ENCODE results near the gene ERCC4.

ERCC4 gene

GRCh38 chr16:13945744-13946485 is 26.0 kb downstream of the ERCC4 start:
- DNase-seq (ENCODE audit: low read depth in 1 of 2, low spot score in 1 of 2), result no peak

DNA sequence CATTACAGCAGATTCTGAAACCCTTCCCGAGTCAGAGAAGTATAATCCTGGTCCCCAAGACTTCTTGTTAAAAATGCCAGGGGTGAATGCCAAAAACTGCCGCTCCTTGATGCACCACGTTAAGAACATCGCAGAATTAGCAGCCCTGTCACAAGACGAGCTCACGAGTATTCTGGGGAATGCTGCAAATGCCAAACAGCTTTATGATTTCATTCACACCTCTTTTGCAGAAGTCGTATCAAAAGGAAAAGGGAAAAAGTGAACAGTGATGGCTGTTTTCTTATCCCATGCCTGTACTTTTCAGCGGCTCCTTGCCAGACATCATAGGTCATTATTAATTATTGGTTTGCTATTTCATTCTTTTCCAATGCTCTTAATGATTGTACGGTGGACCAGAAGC is 28.1 kb downstream of the ERCC4 start:
- no peak for DNase-seq (ENCODE audit: low read depth in 1 of 2, low spot score in 1 of 2)

- no peak for DNase-seq (ENCODE audit: low read depth in 1 of 2, low spot score in 1 of 2)
These were observed 31.0 kb downstream of the ERCC4 start for GRCh38 chr16:13950821-13951547.

GRCh38 chr16:13951611-13952010 is 31.7 kb downstream of the ERCC4 start:
- no peak for DNase-seq (ENCODE audit: low read depth in 1 of 2, low spot score in 1 of 2)

DNA sequence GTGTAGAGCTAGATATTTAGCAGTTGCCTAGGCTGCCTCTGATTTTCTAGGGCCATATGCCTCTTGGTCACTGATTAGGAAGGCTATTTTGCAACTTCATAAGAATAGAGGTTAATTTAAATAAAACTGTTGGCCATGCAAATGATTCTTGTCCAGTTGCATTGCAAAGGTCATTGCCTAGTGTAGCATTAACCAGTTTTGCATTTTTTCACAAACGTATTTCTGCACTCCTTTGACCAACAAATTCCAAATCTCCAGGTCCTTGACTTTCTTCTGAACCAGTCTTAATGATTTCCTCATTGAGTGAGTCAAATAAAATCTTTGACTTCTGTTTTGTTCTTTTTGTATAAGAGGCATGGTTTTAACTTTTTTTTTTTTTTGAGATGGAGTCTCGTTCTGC is 33.5 kb downstream of the ERCC4 start:
- no peak for DNase-seq (ENCODE audit: low read depth in 1 of 2, low spot score in 1 of 2)

GRCh38 chr16:13956635-13957196 is 36.8 kb downstream of the ERCC4 start:
- DNase-seq (ENCODE audit: low read depth in 1 of 2, low spot score in 1 of 2), result no peak

GRCh38 chr16:13957197-13958078 is 37.5 kb downstream of the ERCC4 start:
- DNase-seq (ENCODE audit: low read depth in 1 of 2, low spot score in 1 of 2), result no peak

DNA sequence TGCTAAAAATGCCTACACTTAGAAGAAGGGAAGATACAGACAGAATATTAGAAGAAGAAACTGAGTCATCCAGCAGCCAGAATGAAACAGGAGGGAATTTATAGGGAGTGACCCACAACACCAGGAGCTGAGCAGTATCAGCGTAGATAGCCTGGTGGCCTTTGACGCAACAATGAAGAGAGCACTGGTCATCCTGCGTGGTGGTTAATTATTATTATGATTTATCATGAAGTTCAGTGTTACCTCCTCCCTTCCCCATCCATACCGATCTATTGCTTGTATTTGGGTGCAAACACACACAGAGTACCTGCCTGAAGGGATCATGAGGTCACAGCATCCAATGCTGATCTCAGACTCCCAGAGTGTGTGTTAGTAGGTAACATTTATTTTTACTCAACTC is 38.5 kb downstream of the ERCC4 start:
- no peak for DNase-seq (ENCODE audit: low read depth in 1 of 2, low spot score in 1 of 2)

DNA sequence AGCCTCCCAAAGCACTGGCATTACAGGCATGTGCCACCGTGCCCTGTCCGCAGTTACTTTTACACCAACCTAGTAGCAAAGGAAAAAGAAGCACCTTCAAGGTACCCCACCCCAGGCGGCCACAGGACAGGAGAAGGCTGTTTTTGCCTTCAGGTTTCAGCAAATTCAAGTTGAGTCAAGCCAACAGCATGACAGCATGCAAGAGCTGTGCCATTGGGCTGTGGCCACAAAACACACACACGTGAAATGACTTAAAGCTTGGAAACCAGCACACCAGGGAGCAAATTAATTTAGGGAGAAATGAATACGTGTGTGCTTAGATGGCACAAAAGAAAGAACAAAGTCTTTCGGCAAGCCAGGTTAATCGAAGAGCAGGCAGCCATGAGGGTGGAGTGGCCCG is 39.7 kb downstream of the ERCC4 start:
- no peak for DNase-seq (ENCODE audit: low read depth in 1 of 2, low spot score in 1 of 2)

DNA sequence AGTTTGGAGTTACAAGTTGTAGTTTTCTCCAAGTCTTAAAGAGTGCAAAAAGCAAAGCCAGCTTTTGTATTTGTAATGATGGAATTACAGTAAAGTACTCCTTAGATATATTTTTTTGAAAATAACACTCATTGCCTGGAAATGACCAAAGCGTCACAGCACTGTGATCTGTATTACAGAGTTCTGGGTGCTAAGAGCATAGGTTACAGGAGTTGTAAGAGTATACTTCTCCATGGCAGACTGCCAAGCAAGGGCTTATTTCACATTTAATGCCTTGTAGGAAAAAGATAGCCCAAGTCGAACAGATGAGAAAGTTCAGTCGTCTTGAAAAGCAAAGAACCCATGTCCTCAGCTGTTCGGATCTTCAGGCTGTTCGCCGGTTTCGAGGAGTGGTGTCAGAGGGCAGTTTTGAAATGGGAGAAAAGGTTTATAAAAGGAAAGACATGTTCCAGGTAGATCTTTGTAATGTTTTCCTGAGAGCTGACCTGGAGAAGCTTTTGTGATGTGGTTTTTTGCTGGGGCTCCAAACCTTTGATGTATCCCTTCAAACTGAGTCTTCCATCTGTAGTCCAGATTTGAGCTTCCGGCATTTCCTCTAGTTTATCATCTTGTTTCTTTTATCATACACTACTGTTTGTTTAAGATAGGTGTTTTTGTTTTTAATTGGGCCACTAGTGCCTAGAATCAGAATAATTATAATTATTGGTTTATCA is 41.3 kb downstream of the ERCC4 start:
- DNase-seq (ENCODE audit: low read depth in 1 of 2, low spot score in 1 of 2), result no peak

- no peak for DNase-seq (ENCODE audit: low read depth in 1 of 2, low spot score in 1 of 2)
These were observed 42.3 kb downstream of the ERCC4 start for GRCh38 chr16:13962232-13962631.

DNA sequence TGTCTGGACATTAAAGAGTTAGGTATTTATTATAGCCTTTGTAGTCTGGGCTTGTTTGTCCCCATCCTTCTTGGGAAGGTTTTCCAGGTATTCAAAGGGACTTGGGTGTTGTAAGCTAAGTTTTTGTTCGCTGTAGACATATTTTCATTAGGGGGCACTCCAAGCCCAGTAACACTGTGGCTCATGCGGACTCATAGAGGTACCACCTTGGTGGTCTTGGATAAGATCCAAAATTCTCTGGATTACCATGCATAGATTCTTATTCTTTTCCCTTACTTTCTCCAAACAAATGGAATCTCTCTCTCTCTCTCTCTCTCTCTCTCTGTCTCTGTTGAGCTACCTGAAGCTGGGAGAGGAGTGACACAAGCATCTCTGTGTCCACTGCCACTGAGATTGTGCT is 48.9 kb downstream of the ERCC4 start:
- no peak for DNase-seq (ENCODE audit: low read depth in 1 of 2, low spot score in 1 of 2)

DNA sequence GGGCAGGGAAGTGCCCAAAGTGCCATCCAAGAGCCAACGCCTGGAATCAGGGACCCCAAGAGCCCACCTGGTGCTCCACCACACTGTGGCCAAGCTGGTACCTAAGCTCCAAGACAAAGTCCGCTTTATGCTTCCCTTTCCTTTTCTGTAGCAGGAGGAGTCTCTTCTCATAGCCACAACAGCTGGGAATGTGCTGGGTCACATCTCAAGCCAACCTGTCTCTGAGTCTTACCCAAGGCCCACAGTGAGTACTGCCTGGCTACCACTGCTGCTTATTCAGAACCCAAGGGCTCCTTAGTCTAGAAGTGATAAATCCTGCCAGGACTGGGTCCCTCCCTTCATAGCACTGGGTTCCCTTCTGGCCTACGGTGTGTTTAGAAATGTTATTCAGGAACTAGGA is 49.8 kb downstream of the ERCC4 start:
- no peak for DNase-seq (ENCODE audit: low read depth in 1 of 2, low spot score in 1 of 2)

- DNase-seq (ENCODE audit: low read depth in 1 of 2, low spot score in 1 of 2), result no peak
These were observed 50.9 kb downstream of the ERCC4 start for GRCh38 chr16:13970708-13971422.

- no peak for DNase-seq (ENCODE audit: low read depth in 1 of 2, low spot score in 1 of 2)
These were observed 53.5 kb downstream of the ERCC4 start for GRCh38 chr16:13973321-13974023.

DNA sequence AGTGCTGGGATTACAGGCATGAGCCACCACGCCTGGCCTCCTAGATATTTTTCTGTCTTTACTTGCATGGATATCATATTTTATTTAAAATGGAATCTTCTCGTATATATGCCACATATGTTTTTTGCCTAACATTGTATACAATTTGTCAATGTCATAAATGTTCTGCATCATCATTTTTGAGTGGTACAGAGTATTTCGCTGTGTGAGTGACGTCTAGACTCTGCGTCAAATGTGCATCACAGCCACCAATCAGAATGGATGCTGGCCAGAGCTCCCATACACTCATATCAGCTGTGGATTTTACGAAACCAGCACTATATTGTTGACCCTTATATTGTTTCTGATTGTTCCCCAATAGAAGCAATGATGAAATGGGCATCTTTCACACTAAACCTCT is 57.2 kb downstream of the ERCC4 start:
- DNase-seq (ENCODE audit: low read depth in 1 of 2, low spot score in 1 of 2), result no peak

- DNase-seq (ENCODE audit: low read depth in 1 of 2, low spot score in 1 of 2), result no peak
These were observed 62.5 kb downstream of the ERCC4 start for GRCh38 chr16:13982451-13982850.

GRCh38 chr16:13983625-13984024 is 63.7 kb downstream of the ERCC4 start:
- DNase-seq (ENCODE audit: low read depth in 1 of 2, low spot score in 1 of 2), result no peak

GRCh38 chr16:13984794-13985193 is 64.8 kb downstream of the ERCC4 start:
- DNase-seq (ENCODE audit: low read depth in 1 of 2, low spot score in 1 of 2), result no peak

DNA sequence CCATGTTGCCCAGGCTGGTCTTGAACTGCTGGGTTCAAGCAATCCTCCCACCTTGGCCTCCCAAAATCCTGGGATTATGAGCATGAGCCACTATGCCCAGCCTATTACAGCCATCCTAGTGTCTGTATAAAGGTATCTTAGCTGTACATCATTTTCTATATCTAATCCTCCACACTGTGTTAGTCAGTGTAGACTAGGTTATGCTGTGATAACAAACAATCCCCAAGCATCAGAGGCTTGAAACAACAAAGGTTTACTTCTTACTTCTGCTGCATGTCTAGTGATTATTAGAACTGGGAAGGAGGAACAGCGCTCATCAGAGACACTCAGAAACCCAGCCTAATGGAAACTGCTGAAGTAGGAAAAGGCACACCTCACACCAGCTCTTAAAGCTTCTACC is 68.1 kb downstream of the ERCC4 start:
- no peak for DNase-seq (ENCODE audit: low read depth in 1 of 2, low spot score in 1 of 2)

Data from activated T-helper 1 cell treated with anti-CD3 and anti-CD28 coated beads, Interleukin-2, amount 50 U/mL, for 16 hours (primary cell).